IMR-90 (cell line): ENCODE results near the gene CDK5.

Experiments used
- CTCF ChIP-seq: conservative IDR thresholded peaks from 2 replicates; pipeline ENCODE4 v1.5.1; 2012; ENCODE audit warnings: mild to moderate bottlenecking, low read depth, low read length, improper control_type of control experiment
- FOS ChIP-seq: fragments of 150-350 bp; IDR thresholded peaks from 2 replicates; pipeline ENCODE4 v1.6.1; 2016; ENCODE audit warnings: low read depth, low read length
- MXI1 ChIP-seq: IDR thresholded peaks from 2 replicates; pipeline ENCODE4 v1.6.1; 2012; ENCODE audit warnings: low read depth, mild to moderate bottlenecking, low read length, moderate library complexity, borderline replicate concordance
- NFE2L2 ChIP-seq: fragments of 150-350 bp; IDR thresholded peaks from 2 replicates; pipeline ENCODE4 v1.6.1; 2016; ENCODE audit warnings: low read depth, mild to moderate bottlenecking, low read length
- POLR2A ChIP-seq: IDR thresholded peaks from 2 replicates; pipeline ENCODE4 v1.6.1; 2012; ENCODE audit warnings: mild to moderate bottlenecking, low read depth, low read length
- RFX5 ChIP-seq: IDR thresholded peaks from 2 replicates; pipeline ENCODE4 v1.8.0; 2012; ENCODE audit warnings: low read depth, mild to moderate bottlenecking, low read length, moderate library complexity

- TF ChIP-seq CTCF (no peak), MXI1 (no peak), POLR2A (no peak), NFE2L2 (no peak), FOS (no peak), RFX5 (no peak)
Observed at GRCh38 chr7:151011097-151011409, 46.6 kb downstream of the CDK5 start.
